ENCODE data around the gene DOK3.

DOK3 gene

GRCh38 chr5:177462021-177462670 lies 47.5 kb downstream of the DOK3 start:
- DNase-seq, result no peak

- DNase-seq, result no peak
Observed at GRCh38 chr5:177459819-177460628, 49.6 kb downstream of the DOK3 start.

- DNase-seq, result no peak
Observed at GRCh38 chr5:177459357-177459756, 50.3 kb downstream of the DOK3 start.

- no peak for DNase-seq
Observed at GRCh38 chr5:177458912-177459350, 50.7 kb downstream of the DOK3 start.

DNA sequence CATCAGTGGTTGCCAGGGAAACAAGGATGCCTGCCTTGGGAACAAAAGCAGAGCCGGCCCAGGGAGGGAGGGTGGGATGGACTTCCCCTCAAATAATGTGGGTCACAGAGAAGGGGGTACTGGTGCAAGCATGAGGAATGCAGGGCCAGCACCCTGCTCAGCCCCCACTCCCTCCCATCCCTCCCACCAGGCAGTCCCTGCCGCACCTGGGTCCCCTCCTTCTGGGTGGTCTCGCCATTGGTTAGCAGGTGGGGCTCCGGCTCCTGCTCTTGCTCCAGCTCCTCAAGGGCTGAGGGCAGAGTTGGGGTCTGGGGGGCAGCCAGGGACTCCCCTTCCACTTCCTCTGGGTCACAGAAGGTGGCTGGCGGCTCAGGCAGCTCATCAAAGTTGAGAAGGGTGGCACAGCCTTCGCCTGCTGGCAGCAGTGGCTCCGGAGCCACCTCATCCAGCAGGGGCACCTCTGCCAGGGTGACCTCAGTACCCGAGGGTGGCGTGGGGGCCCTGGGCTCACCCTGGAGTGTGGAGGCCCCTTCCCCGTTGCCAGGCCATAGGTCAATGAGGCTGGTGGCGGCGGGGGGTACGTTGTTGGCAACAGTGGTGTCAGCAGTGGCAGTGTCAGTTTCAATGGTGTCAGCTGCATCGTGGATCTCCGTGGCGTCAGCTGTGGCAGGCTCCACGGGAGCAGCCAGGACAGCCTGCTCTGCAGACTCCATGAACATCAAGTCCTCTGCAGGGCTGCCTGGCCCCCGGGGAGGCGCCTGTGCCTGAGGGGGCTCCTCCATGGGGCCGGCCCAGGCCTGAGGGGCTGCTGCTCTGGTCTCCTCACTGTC lies 51.6 kb downstream of the DOK3 start:
- no peak for DNase-seq

DNA sequence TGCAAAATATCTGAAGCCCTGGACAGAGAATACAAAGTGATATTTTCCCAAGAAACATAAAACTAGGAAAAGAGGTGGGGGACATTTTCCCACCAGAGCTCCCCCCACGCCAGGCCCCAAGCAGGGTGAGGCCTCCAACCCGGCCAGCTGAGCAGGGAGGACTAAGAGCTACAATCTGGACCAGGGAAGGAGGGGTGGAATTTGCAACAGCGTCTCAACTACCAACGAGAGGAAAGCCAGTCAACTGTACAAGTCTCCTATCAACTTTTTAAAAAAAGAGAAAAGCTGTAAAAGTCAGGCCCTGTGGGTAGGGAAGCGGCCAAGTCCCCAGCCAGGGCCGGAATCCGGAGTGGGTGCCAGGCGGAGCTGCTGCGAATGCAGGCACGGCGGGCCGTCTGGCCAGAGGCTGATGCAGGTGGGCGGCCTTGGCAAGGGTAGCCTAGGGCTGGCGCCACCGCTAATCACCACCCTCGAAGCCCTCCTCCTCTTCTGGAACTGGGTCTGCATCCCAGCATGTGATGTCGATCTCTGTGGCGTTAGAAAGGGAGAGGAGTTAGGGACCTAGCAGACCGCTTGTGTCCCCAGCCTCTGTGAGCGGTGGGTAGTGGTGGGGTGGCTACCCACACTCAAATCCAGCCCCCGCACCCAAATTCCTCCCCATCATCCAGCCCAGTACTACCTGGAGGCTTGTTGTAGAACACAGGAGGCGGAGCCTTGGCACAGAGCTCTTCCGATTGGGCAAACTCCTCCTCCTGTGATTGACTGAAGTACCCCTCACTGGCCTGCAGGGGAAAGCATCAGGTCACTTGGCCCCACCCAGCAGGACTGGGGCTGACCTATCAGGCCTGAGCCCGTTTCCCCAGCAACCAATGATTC lies 52.4 kb downstream of the DOK3 start:
- DNase-seq, result peak; percentile 56

GRCh38 chr5:177456591-177456964 lies 53.0 kb downstream of the DOK3 start:
- DNase-seq, result no peak

- peak; percentile 82 for DNase-seq
Observed at GRCh38 chr5:177455661-177456590, 53.7 kb downstream of the DOK3 start.

GRCh38 chr5:177455036-177455660 lies 54.5 kb downstream of the DOK3 start:
- DNase-seq, result peak; percentile 69

- DNase-seq, result peak; percentile 74
Observed at GRCh38 chr5:177454397-177455035, 55.1 kb downstream of the DOK3 start.

DNA sequence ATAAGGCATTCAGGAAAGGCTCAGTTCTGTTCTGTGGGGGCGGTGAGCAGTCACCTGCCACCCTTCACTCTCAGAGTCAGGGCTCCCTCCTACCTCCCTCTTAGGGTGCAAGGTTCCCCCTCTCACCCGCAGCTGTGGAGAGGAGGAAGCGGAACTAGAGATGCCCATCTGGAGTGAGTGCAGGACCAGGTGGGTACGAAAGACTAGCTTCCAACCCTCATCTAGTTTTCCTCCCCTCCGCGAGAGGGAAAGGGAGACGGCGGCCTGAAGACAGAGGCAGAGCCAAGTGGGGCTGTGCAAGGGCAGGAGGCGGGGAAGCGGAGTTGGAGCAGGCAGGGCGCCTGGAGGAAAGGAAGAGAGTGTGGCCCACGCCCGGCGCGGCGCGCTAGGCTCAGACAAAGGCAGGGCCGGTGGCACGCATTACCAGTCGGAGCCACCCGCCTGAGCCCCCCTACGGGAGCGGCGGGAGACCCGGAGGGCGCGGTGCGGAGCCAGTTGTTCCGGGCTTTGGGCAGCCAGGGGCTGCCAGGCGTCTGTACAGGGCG lies 55.7 kb downstream of the DOK3 start:
- DNase-seq, result no peak

- no peak for DNase-seq
Observed at GRCh38 chr5:177452688-177453638, 56.7 kb downstream of the DOK3 start.
